Kidney tubule cell (primary cell): Measurements from ENCODE around the gene CRYZ.

Experiments used
- DNase-seq: peaks from one replicate; pipeline ENCODE4 v3.0.0-alpha.2; 2018; ENCODE audit warnings: low spot score

CRYZ gene

GRCh38 chr1:74731399-74732052 lies 1.3 kb downstream of the CRYZ start:
- peak; percentile 92 for DNase-seq

- peak; percentile 90 for DNase-seq
Measured at GRCh38 chr1:74729741-74730478, 2.9 kb downstream of the CRYZ start.

GRCh38 chr1:74728736-74729135 lies 4.1 kb downstream of the CRYZ start:
- DNase-seq = no peak

- no peak for DNase-seq
Measured at GRCh38 chr1:74726063-74726462, 6.8 kb downstream of the CRYZ start.

- DNase-seq = no peak
Measured at GRCh38 chr1:74717626-74718025, 15.2 kb downstream of the CRYZ start.

GRCh38 chr1:74716822-74717221 lies 16.0 kb downstream of the CRYZ start:
- no peak for DNase-seq

GRCh38 chr1:74715806-74716205 lies 17.0 kb downstream of the CRYZ start:
- no peak for DNase-seq

- no peak for DNase-seq
Measured at GRCh38 chr1:74715236-74715502, 17.7 kb downstream of the CRYZ start.

GRCh38 chr1:74714429-74715235 lies 18.2 kb downstream of the CRYZ start:
- no peak for DNase-seq

GRCh38 chr1:74713849-74714248 lies 19.0 kb downstream of the CRYZ start:
- DNase-seq = no peak

GRCh38 chr1:74712881-74713280 lies 20.0 kb downstream of the CRYZ start:
- DNase-seq = no peak

- no peak for DNase-seq
Measured at GRCh38 chr1:74703386-74704182, 29.3 kb downstream of the CRYZ start.

- DNase-seq = no peak
Measured at GRCh38 chr1:74699331-74699730, 33.5 kb downstream of the CRYZ start.

- DNase-seq = no peak
Measured at GRCh38 chr1:74697832-74698231, 35.0 kb downstream of the CRYZ start.

- peak; percentile 84 for DNase-seq
Measured at GRCh38 chr1:74693473-74693872, 39.4 kb downstream of the CRYZ start.

- no peak for DNase-seq
Measured at GRCh38 chr1:74690909-74691308, 41.9 kb downstream of the CRYZ start.

- DNase-seq = no peak
Measured at GRCh38 chr1:74690364-74690696, 42.5 kb downstream of the CRYZ start.

GRCh38 chr1:74689621-74690363 lies 43.1 kb downstream of the CRYZ start:
- peak; percentile 70 for DNase-seq

- no peak for DNase-seq
Measured at GRCh38 chr1:74686928-74687327, 45.9 kb downstream of the CRYZ start.

GRCh38 chr1:74684301-74684700 lies 48.5 kb downstream of the CRYZ start:
- DNase-seq = no peak

- DNase-seq = no peak
Measured at GRCh38 chr1:74683656-74684055, 49.2 kb downstream of the CRYZ start.

- no peak for DNase-seq
Measured at GRCh38 chr1:74681851-74682250, 51.0 kb downstream of the CRYZ start.
